Mesendoderm (in vitro differentiated cells): ENCODE measurements around the gene DNAJC12.
"Not testable (repeated sequence)": the region's sequence is repeated elsewhere in the genome, so short reads cannot be mapped to it uniquely, and the experiment has no call there.

Experiments
- DNase-seq: peaks from one replicate; pipeline ENCODE4 v3.0.0; 2013
- H2AK5ac ChIP-seq: 2 replicates; pipeline ENCODE4 v1.6.1; 2013; ENCODE audit warnings: low read length, inconsistent platforms
- H2BK120ac ChIP-seq: 2 replicates; pipeline ENCODE4 v1.6.1; 2013; ENCODE audit warnings: low read depth, mild to moderate bottlenecking, low read length, moderate library complexity, mixed read lengths
- H2BK15ac ChIP-seq: replicated peaks from 2 replicates; pipeline ENCODE4 v1.6.1; 2013; ENCODE audit warnings: low read depth, mild to moderate bottlenecking, moderate library complexity
- H2BK5ac ChIP-seq: 2 replicates; pipeline ENCODE4 v1.6.1; 2013; ENCODE audit warnings: low read length, inconsistent platforms
- H3K18ac ChIP-seq: 2 replicates; pipeline ENCODE4 v1.6.1; 2013; ENCODE audit warnings: mild to moderate bottlenecking, low read length, mixed read lengths
- H3K23ac ChIP-seq: one replicate; pipeline ENCODE4 v1.6.1; 2013; ENCODE audit warnings: low read length
- H3K27ac ChIP-seq: 2 replicates; pipeline ENCODE4 v1.5.1; 2013; ENCODE audit warnings: low read depth, mild to moderate bottlenecking, inconsistent platforms, low read length, moderate library complexity
- H3K27me3 ChIP-seq: 2 replicates; pipeline ENCODE4 v1.6.1; 2013; ENCODE audit warnings: low read length, control low read depth, mild to moderate bottlenecking, inconsistent platforms; ENCODE audit not compliant: insufficient read depth, poor library complexity
- H3K36me3 ChIP-seq: 2 replicates; pipeline ENCODE4 v1.6.1; 2013; ENCODE audit warnings: low read length, inconsistent platforms; ENCODE audit not compliant: control insufficient read depth, insufficient read depth
- H3K4ac ChIP-seq: one replicate; pipeline ENCODE4 v1.6.1; 2013; ENCODE audit warnings: low read depth, mild to moderate bottlenecking, low read length, moderate library complexity
- H3K4me1 ChIP-seq: 2 replicates; pipeline ENCODE4 v1.6.1; 2013; ENCODE audit warnings: low read depth, low read length, inconsistent platforms; ENCODE audit not compliant: control insufficient read depth
- H3K4me2 ChIP-seq: 2 replicates; pipeline ENCODE4 v1.6.1; 2013; ENCODE audit warnings: low read length
- H3K4me3 ChIP-seq: 2 replicates; pipeline ENCODE4 v1.5.1; 2013; ENCODE audit warnings: mild to moderate bottlenecking, low read length
- H3K56ac ChIP-seq: one replicate; pipeline ENCODE4 v1.6.1; 2013; ENCODE audit warnings: low read length
- H3K79me1 ChIP-seq: 2 replicates; pipeline ENCODE4 v1.6.1; 2013; ENCODE audit warnings: low read length, inconsistent platforms
- H3K79me2 ChIP-seq: 2 replicates; pipeline ENCODE4 v1.6.1; 2013; ENCODE audit warnings: mild to moderate bottlenecking, low read length; ENCODE audit not compliant: control insufficient read depth, insufficient read depth
- H3K9ac ChIP-seq: 2 replicates; pipeline ENCODE4 v1.6.1; 2013; ENCODE audit warnings: low read length, inconsistent platforms
- H4K5ac ChIP-seq: one replicate; pipeline ENCODE4 v1.6.1; 2013; ENCODE audit warnings: low read length
- H4K8ac ChIP-seq: one replicate; pipeline ENCODE4 v1.6.1; 2013; ENCODE audit warnings: low read depth, mild to moderate bottlenecking, control low read depth, low read length, moderate library complexity
- WGBS: extraction: QIAGEN DNeasy Blood & Tissue Kit; methylation state at CpG from one replicate; pipeline ENCODE4 v1.1.7; 2013; ENCODE audit warnings: low lambda C conversion rate, missing lambda C conversion rate; ENCODE audit not compliant: insufficient coverage; ENCODE audit errors: extremely low coverage; 5-methylcytosine and 5-hydroxymethylcytosine counted together

The DNAJC12 gene

DNA sequence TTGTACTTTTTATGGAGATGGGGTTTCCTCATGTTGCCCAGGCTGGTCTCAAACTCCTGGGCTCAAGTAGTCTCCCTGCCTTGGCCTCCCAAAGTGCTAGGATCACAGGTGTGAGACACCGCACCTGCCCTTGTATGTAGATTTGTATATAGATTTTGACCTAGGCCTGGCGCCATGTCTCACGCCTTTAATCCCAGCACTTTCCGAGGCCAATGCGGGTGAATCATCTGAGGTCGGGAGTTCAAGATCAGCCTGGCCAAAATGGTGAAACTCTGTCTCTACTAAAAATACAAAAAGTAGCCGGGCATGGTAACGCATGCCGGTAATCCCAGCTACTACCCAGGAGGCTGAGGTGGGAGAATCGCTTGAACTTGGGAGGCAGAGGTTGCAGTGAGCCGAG lies 39.4 kb upstream of the DNAJC12 start:
- not testable (repeated sequence) for H4K8ac ChIP-seq

DNA sequence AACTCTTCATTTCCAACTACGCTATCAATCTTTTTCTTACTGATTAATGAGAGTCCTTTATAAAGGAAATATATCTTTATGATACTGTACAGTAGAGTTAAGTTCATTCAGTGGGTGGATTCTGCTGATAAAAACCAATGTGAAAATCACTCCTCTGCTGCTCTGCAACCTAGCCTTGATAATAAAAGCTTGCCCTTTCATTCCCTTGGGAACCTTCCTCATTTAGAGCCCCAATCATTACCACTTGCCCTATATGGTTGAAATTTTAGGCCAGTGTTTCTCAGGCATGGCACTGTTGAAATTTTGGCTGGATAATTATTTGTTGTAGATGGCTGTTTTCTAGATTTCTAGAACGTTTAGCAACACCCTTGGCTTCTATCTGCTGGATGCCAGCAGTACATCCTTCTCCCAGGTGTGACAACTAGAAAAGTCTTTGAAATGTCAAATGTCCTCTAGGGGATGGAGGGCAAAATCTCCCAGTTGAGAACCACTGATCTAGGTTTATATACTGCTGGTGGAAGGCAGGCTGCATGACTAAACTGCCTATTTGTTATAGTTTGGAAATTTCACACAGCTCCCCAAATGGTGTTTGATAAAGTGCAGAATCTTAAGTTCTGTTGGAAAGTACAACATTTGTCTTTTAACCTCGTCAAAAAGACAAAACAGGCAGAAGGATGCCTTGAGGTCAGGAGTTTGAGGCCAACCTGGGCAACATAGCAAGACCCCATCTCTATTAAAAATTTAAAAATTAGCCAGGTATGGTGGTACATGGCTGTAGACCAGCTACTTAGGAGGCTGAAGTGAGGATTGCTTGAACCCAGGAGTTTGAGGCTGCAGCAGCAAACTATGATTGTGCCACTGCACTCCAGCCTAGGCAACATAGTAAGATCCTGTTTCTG lies 37.6 kb upstream of the DNAJC12 start:
- no peak overlapping the region for H2BK5ac ChIP-seq
- H3K4me2 ChIP-seq = no peak overlapping the region
- no peak overlapping the region for H3K56ac ChIP-seq
- no peaks in the 10 kb centered on the region for H3K4me1 ChIP-seq
- no peaks in the 10 kb centered on the region for H3K27me3 ChIP-seq
- H3K4ac ChIP-seq = no peak overlapping the region
- H2BK120ac ChIP-seq = no peak overlapping the region
- H3K9ac ChIP-seq = no peak overlapping the region
- H3K4me3 ChIP-seq = no peak overlapping the region
- no peak overlapping the region for H3K27ac ChIP-seq
- H3K79me2 ChIP-seq = no peaks in the 10 kb centered on the region
- no peaks in the 10 kb centered on the region for H3K79me1 ChIP-seq
- H3K23ac ChIP-seq = no peak overlapping the region
- no CpG with 5 or more reads among the region's 3 CpGs for WGBS
- no peak overlapping the region for H2AK5ac ChIP-seq
- H3K36me3 ChIP-seq = no peaks in the 10 kb centered on the region
- H3K18ac ChIP-seq = no peak overlapping the region
- H2BK15ac ChIP-seq = no peak overlapping the region
- H4K8ac ChIP-seq = no peak overlapping the region
- DNase-seq = no peak
- no peak overlapping the region for H4K5ac ChIP-seq

More for the DNA sequence above, 39.4 kb upstream of the DNAJC12 start:
- H3K27ac ChIP-seq, H3K18ac ChIP-seq, H3K4me2 ChIP-seq, H3K36me3 ChIP-seq, H3K4me1 ChIP-seq, H3K4me3 ChIP-seq, DNase-seq, H4K5ac ChIP-seq, H2BK5ac ChIP-seq, H3K4ac ChIP-seq, H2AK5ac ChIP-seq, H3K79me2 ChIP-seq, H2BK120ac ChIP-seq, H2BK15ac ChIP-seq, H3K9ac ChIP-seq, H3K79me1 ChIP-seq, H3K27me3 ChIP-seq, H3K56ac ChIP-seq, H3K23ac ChIP-seq: not testable (repeated sequence)
- no CpG with 5 or more reads among the region's 11 CpGs for WGBS

DNA sequence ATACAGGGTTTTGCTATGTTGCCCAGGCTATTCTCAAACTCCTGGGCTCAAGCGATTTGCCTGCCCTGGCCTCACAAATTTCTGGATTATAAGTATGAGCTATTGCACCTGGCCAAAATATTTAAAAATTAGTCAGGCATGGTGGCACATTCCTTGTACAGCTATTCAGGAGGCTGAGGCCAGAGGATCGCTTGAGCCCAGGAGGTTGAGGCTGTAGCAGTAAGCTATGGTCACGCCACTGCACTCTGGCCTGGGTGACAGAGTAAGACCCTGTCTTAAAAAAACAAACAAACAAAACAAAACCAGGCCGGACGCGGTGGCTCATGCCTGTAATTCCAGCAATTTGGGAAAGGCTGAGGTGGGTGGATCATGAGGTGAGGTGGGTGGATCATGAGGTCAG lies 32.0 kb upstream of the DNAJC12 start:
- no peak overlapping the region for H3K4me2 ChIP-seq

DNA sequence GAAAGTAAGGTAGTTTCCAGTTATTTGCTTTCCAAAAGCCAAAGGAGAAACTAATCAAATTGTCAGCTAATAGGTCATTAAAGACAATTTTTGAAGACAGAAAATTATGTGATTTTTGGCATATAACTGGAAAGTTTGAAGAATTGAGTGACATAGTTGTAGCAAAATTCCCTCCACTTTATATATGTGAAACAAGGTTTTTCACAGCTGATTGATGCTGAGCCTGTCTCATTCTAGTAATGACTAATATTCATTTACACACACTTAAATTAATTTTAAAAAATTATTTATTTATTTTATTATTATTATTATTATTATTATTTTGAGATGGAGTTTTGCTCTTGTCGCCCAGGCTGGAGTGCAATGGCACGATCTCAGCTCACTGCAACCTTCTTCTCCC lies 30.1 kb upstream of the DNAJC12 start:
- no peak overlapping the region for H3K4ac ChIP-seq
- DNase-seq = no peak
- no peaks in the 10 kb centered on the region for H3K79me2 ChIP-seq
- H4K5ac ChIP-seq = no peak overlapping the region
- no peak overlapping the region for H2BK15ac ChIP-seq
- WGBS = no CpG with 5 or more reads among the region's 2 CpGs
- no peak overlapping the region for H3K23ac ChIP-seq
- no peak overlapping the region for H3K4me2 ChIP-seq
- H3K4me1 ChIP-seq = peaks cover under 1% of the 10 kb centered on the region
- no peak overlapping the region for H2BK5ac ChIP-seq
- no peak overlapping the region for H3K9ac ChIP-seq
- no peak overlapping the region for H4K8ac ChIP-seq
- H2BK120ac ChIP-seq = no peak overlapping the region
- no peak overlapping the region for H3K56ac ChIP-seq
- H2AK5ac ChIP-seq = no peak overlapping the region
- no peak overlapping the region for H3K4me3 ChIP-seq
- no peaks in the 10 kb centered on the region for H3K79me1 ChIP-seq
- no peaks in the 10 kb centered on the region for H3K27me3 ChIP-seq
- no peaks in the 10 kb centered on the region for H3K36me3 ChIP-seq
- no peak overlapping the region for H3K18ac ChIP-seq
- H3K27ac ChIP-seq = no peak overlapping the region

More for the DNA sequence above, 32.0 kb upstream of the DNAJC12 start:
- H2BK5ac ChIP-seq = no peak overlapping the region
- H3K79me2 ChIP-seq = no peaks in the 10 kb centered on the region
- H3K9ac ChIP-seq = no peak overlapping the region
- H3K18ac ChIP-seq = no peak overlapping the region
- no peaks in the 10 kb centered on the region for H3K36me3 ChIP-seq
- no peak overlapping the region for H3K56ac ChIP-seq
- H4K5ac ChIP-seq = no peak overlapping the region
- H2AK5ac ChIP-seq = no peak overlapping the region
- WGBS = no CpG with 5 or more reads among the region's 6 CpGs
- no peak overlapping the region for H3K23ac ChIP-seq
- no peak overlapping the region for H4K8ac ChIP-seq
- no peak overlapping the region for H2BK120ac ChIP-seq
- H2BK15ac ChIP-seq = no peak overlapping the region
- no peaks in the 10 kb centered on the region for H3K79me1 ChIP-seq
- H3K4ac ChIP-seq = no peak overlapping the region
- no peaks in the 10 kb centered on the region for H3K27me3 ChIP-seq
- no peak overlapping the region for H3K4me3 ChIP-seq
- no peaks in the 10 kb centered on the region for H3K4me1 ChIP-seq
- no peak overlapping the region for H3K27ac ChIP-seq
- no peak for DNase-seq

DNA sequence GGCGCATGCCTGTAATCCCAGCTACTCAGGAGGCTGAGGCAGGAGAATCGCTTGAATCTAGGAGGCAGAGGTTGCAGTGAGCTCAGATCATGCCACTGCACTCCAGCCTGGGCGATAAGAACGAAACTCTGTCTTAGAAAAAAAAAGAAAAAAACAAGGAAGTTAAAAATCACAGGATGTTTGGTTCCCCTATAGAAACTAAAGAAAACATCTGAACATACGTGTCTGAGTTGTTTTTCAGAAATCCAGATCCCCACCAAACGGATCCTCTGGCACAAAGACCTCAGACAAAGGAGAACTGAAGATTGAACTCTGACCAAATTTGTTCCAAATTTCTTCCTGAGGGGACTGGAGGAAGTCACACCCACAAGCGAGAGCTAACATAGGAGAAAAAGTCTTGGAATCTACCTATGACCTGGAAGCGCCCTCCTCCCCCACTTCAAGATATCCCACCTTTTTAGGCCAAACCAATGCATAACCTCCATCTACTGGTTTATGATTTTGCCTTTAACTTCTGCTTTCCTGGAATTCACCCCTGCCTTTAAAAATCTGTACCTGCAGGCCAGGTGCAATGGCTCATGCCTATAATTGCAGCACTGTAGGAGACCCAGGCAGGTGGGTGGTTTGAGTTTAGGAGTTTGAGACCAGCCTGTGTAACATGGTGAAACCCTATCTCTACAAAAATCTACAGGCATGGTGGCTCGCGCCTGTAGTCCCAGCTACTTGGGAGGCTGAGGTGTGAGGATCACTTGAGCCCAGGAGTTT lies 26.8 kb upstream of the DNAJC12 start:
- Histone ChIP-seq H3K23ac (no peak overlapping the region), H3K4me2 (no peak overlapping the region), H2BK120ac (no peak overlapping the region), H3K4ac (no peak overlapping the region), H3K18ac (no peak overlapping the region), H2BK15ac (no peak overlapping the region), H3K4me3 (no peak overlapping the region), H2AK5ac (no peak overlapping the region), H3K27ac (no peak overlapping the region), H3K9ac (no peak overlapping the region), H4K8ac (no peak overlapping the region), H3K79me1 (no peaks in the 10 kb centered on the region), H3K36me3 (no peaks in the 10 kb centered on the region), H3K4me1 (peaks cover 8% of the 10 kb centered on the region), H3K27me3 (no peaks in the 10 kb centered on the region), H3K56ac (no peak overlapping the region), H2BK5ac (no peak overlapping the region), H4K5ac (no peak overlapping the region), H3K79me2 (no peaks in the 10 kb centered on the region)
- no CpG with 5 or more reads among the region's 10 CpGs for WGBS
- no peak for DNase-seq
